Breast epithelium (tissue), 3 donors: ENCODE data around the gene VCX3A.

Experiments used
- CTCF ChIP-seq, 3 donors: fragments of 450-650 bp; IDR thresholded peaks; one replicate each; pipeline ENCODE4 v1.5.1; 2016 to 2017; ENCODE audit warnings: antibody characterized with exemption in 3 of 3, mild to moderate bottlenecking in 3 of 3, moderate library complexity in 3 of 3
- POLR2A ChIP-seq: fragments of 450-650 bp; IDR thresholded peaks from one replicate; pipeline ENCODE4 v1.6.1; 2016; ENCODE audit warnings: antibody characterized with exemption, mild to moderate bottlenecking, moderate library complexity
- POLR2AphosphoS5 ChIP-seq, 3 donors: sonication (generic); formaldehyde crosslinking; IDR thresholded peaks; one replicate each; pipeline ENCODE4 v1.6.1; 2017; ENCODE audit warnings: antibody characterized with exemption in 3 of 3

- TF ChIP-seq POLR2A (no peak), CTCF (IDR thresholded peaks at IDR 0.05) (no peak), POLR2AphosphoS5 (IDR thresholded peaks at IDR 0.05) (no peak)
These were observed 33.1 kb upstream of the VCX3A start for GRCh38 chrX:6568031-6568430.
